ENCODE data around the gene CLEC17A.

GRCh38 chr19:14648506-14648905 is 65.6 kb downstream of the CLEC17A start:
- TF ChIP-seq, protein P1, sequence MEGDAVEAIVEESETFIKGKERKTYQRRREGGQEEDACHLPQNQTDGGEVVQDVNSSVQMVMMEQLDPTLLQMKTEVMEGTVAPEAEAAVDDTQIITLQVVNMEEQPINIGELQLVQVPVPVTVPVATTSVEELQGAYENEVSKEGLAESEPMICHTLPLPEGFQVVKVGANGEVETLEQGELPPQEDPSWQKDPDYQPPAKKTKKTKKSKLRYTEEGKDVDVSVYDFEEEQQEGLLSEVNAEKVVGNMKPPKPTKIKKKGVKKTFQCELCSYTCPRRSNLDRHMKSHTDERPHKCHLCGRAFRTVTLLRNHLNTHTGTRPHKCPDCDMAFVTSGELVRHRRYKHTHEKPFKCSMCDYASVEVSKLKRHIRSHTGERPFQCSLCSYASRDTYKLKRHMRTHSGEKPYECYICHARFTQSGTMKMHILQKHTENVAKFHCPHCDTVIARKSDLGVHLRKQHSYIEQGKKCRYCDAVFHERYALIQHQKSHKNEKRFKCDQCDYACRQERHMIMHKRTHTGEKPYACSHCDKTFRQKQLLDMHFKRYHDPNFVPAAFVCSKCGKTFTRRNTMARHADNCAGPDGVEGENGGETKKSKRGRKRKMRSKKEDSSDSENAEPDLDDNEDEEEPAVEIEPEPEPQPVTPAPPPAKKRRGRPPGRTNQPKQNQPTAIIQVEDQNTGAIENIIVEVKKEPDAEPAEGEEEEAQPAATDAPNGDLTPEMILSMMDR (conservative IDR thresholded peaks at IDR 0.05): no peak
- no peak for TF ChIP-seq EZH2 (IDR thresholded peaks at IDR 0.05; ENCODE audit: low read depth)
